OCI-LY7 (cell line): Measurements from ENCODE around the gene IL17RA.

ENCODE experiments used
- EZH2phosphoT487 ChIP-seq: fragments of 200-600 bp; sonication (generic); IDR thresholded peaks from 2 replicates; pipeline ENCODE4 v1.6.1; 2018; ENCODE audit warnings: low read depth, borderline replicate concordance, mild to moderate bottlenecking, mixed run types, antibody characterized with exemption, low read length, moderate library complexity, mixed read lengths
- TF ChIP-seq, protein P1 (sequence below): fragments of 200-600 bp; sonication (generic); conservative IDR thresholded peaks from 2 replicates; pipeline ENCODE4 v1.5.1; 2014; ENCODE audit warnings: mild to moderate bottlenecking, antibody characterized with exemption, low read length, moderate library complexity, mixed read lengths

DNA sequence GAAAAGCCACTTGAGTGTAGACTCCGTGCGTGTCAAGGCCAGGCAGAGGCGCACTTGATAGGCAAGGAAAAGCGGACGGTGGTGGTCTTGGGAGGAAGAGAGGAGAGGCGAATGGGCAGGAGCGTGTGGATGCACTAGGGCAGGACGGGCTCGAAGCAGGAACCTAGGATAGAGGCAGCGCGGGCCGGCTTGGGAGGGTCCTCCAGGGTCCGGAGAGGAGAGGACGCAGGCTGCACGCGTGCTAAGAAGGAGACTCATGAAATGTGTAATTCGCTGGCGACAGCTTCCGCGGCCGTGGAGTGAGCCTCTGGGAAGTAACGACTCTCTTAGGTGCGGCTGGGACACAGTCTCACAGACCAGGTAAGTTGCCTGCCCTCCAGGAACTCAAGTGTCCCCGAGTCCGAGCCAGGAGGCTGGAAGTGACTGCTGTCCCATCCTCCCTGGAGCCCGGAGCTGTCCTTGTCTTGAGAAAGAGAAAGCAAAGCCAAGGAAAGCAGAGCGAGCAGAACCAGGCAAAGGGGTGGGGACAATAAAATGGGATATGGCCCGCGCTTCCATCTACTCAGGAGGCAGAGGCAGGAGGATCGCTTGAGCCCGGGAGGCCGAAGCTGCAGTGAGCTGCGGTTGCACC is 874 bp upstream of the IL17RA start:
- TF ChIP-seq, protein P1, sequence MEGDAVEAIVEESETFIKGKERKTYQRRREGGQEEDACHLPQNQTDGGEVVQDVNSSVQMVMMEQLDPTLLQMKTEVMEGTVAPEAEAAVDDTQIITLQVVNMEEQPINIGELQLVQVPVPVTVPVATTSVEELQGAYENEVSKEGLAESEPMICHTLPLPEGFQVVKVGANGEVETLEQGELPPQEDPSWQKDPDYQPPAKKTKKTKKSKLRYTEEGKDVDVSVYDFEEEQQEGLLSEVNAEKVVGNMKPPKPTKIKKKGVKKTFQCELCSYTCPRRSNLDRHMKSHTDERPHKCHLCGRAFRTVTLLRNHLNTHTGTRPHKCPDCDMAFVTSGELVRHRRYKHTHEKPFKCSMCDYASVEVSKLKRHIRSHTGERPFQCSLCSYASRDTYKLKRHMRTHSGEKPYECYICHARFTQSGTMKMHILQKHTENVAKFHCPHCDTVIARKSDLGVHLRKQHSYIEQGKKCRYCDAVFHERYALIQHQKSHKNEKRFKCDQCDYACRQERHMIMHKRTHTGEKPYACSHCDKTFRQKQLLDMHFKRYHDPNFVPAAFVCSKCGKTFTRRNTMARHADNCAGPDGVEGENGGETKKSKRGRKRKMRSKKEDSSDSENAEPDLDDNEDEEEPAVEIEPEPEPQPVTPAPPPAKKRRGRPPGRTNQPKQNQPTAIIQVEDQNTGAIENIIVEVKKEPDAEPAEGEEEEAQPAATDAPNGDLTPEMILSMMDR = no peak
- no peak for TF ChIP-seq EZH2phosphoT487
